GM13977 (cell line): ENCODE results near the gene PPAN.

ENCODE experiments used
- DNase-seq: peaks from one replicate; pipeline ENCODE4 v3.0.0; 2012; ENCODE audit warnings: low spot score
- CTCF ChIP-seq: IDR thresholded peaks from 2 replicates; pipeline ENCODE4 v1.5.1; 2012; ENCODE audit warnings: mild to moderate bottlenecking, control low read depth; ENCODE audit not compliant: insufficient read depth; ENCODE audit errors: extremely low read depth, missing control alignments
- in situ Hi-C: fragments of 300-500 bp; cut with MboI; formaldehyde crosslinking; loops from one replicate; pipeline ENCODE4 v1.12.0; 2022; ENCODE audit warnings: low sequenced_read_pairs, low pct_unique_long_range_greater_than_20kb, mixed read lengths, inconsistent platforms; ENCODE audit not compliant: unreplicated experiment

Gene PPAN

GRCh38 chr19:10118960-10119359, 12.8 kb downstream of the PPAN start:
- DNase-seq, result no peak
- no peak for TF ChIP-seq CTCF
- in situ Hi-C loops, result no loop called here

GRCh38 chr19:10120538-10121189, 14.5 kb downstream of the PPAN start:
- no peak for DNase-seq
- in situ Hi-C loops, result no loop called here
- TF ChIP-seq CTCF, result no peak

- in situ Hi-C loops, result no loop called here
- no peak for DNase-seq
- no peak for TF ChIP-seq CTCF
Observed at GRCh38 chr19:10122045-10122444, 15.9 kb downstream of the PPAN start.

GRCh38 chr19:10124429-10124828, 18.3 kb downstream of the PPAN start:
- in situ Hi-C loops, result no loop called here
- no peak for DNase-seq
- no peak for TF ChIP-seq CTCF

GRCh38 chr19:10126213-10126639, 20.1 kb downstream of the PPAN start:
- in situ Hi-C loops, result no loop called here
- no peak for DNase-seq
- no peak for TF ChIP-seq CTCF

GRCh38 chr19:10132905-10133304, 26.7 kb downstream of the PPAN start:
- in situ Hi-C loops, result no loop called here
- no peak for TF ChIP-seq CTCF

GRCh38 chr19:10133596-10133995, 27.4 kb downstream of the PPAN start:
- DNase-seq, result no peak
- TF ChIP-seq CTCF, result no peak
- in situ Hi-C loops, result no loop called here

More at GRCh38 chr19:10132905-10133304, 26.7 kb downstream of the PPAN start:
- no peak for DNase-seq
